Glutamatergic neuron (in vitro differentiated cells): ENCODE measurements around the gene MSLN. TPM values are rescaled to one million over a fixed set of nuclear protein-coding genes. Genes with fewer than 3 reads are reported as not detected.
A peak's percentile ranks its signal among the peaks of the same experiment; 100 is the strongest.

Source experiments
- DNase-seq: peaks from one replicate; pipeline ENCODE4 v3.0.0; 2022
- H3K27ac Mint-ChIP-seq: one replicate; pipeline ENCODE4 v1.8.0; 2020; ENCODE audit warnings: mild to moderate bottlenecking, mixed read lengths, inconsistent platforms; ENCODE audit not compliant: unreplicated experiment
- H3K27me3 Mint-ChIP-seq: one replicate; pipeline ENCODE4 v1.8.0; 2020; ENCODE audit warnings: mild to moderate bottlenecking, moderate library complexity, mixed read lengths, inconsistent platforms; ENCODE audit not compliant: unreplicated experiment
- H3K36me3 Mint-ChIP-seq: one replicate; pipeline ENCODE4 v1.8.0; 2020; ENCODE audit warnings: mild to moderate bottlenecking, mixed read lengths, inconsistent platforms; ENCODE audit not compliant: unreplicated experiment
- H3K4me1 Mint-ChIP-seq: one replicate; pipeline ENCODE4 v1.8.0; 2020; ENCODE audit warnings: mild to moderate bottlenecking, low read depth, mixed read lengths, inconsistent platforms; ENCODE audit not compliant: unreplicated experiment
- H3K4me3 Mint-ChIP-seq: one replicate; pipeline ENCODE4 v1.8.0; 2020; ENCODE audit warnings: mild to moderate bottlenecking, mixed read lengths, inconsistent platforms; ENCODE audit not compliant: unreplicated experiment
- H3K9me3 Mint-ChIP-seq: one replicate; pipeline ENCODE4 v1.8.0; 2020; ENCODE audit warnings: mild to moderate bottlenecking, moderate library complexity, mixed read lengths, inconsistent platforms; ENCODE audit not compliant: unreplicated experiment
- CTCF ChIP-seq: fragments of 200-600 bp; sonication (generic); IDR thresholded peaks from one replicate; pipeline ENCODE4 v1.5.0; 2021; ENCODE audit not compliant: partially characterized antibody, unreplicated experiment
- total RNA-seq: library from RNA; stranded (reverse); fragmentation: NEBNext Ultra II Directional; extraction: Animal tissue kit (Norgen Biotek cat#: 25700); gene quantifications from one replicate; pipeline ENCODE4 v1.2.1, GENCODE V29; 2021; ENCODE audit not compliant: unreplicated experiment

Gene MSLN
- total RNA-seq, 1 donor from 2014 or later, result not detected

- Mint-ChIP-seq H3K36me3 (no peaks in the 10 kb centered on the region), H3K27ac (no peak overlapping the region), H3K4me3 (peak overlapping the region; percentile 59), H3K27me3 (peaks cover 6% of the 10 kb centered on the region), H3K9me3 (no peaks in the 10 kb centered on the region), H3K4me1 (no peaks in the 10 kb centered on the region)
- DNase-seq, result peak; percentile 79
- TF ChIP-seq CTCF, result no peak
Measured at GRCh38 chr16:728131-728889, 32.2 kb upstream of the MSLN start.

GRCh38 chr16:728890-729744 is 31.4 kb upstream of the MSLN start:
- Mint-ChIP-seq H3K4me3 (no peak overlapping the region), H3K36me3 (no peaks in the 10 kb centered on the region), H3K4me1 (no peaks in the 10 kb centered on the region), H3K27ac (no peak overlapping the region), H3K9me3 (no peaks in the 10 kb centered on the region), H3K27me3 (peaks cover 6% of the 10 kb centered on the region)
- DNase-seq, result no peak
- TF ChIP-seq CTCF, result no peak

GRCh38 chr16:729768-730665 is 30.5 kb upstream of the MSLN start:
- H3K9me3 Mint-ChIP-seq, result no peaks in the 10 kb centered on the region
- TF ChIP-seq CTCF, result no peak
- no peak overlapping the region for H3K27ac Mint-ChIP-seq
- DNase-seq, result no peak
- no peak overlapping the region for H3K4me3 Mint-ChIP-seq
- H3K36me3 Mint-ChIP-seq, result no peaks in the 10 kb centered on the region
- H3K4me1 Mint-ChIP-seq, result no peaks in the 10 kb centered on the region
- H3K27me3 Mint-ChIP-seq, result peaks cover 9% of the 10 kb centered on the region

GRCh38 chr16:730666-731509 is 29.6 kb upstream of the MSLN start:
- Mint-ChIP-seq H3K27me3 (peaks cover 8% of the 10 kb centered on the region), H3K4me3 (no peak overlapping the region), H3K4me1 (no peaks in the 10 kb centered on the region), H3K36me3 (no peaks in the 10 kb centered on the region), H3K27ac (no peak overlapping the region), H3K9me3 (peaks cover 2% of the 10 kb centered on the region)
- TF ChIP-seq CTCF, result no peak
- DNase-seq, result no peak
